AG09319 (cell line): ENCODE measurements around the gene RHNO1.

ENCODE experiments used
- DNase-seq: peaks from one replicate; pipeline ENCODE4 v3.0.0-alpha.2; 2010; ENCODE audit warnings: low read depth; ENCODE audit errors: extremely low read depth
- CTCF ChIP-seq: IDR thresholded peaks from 2 replicates; pipeline ENCODE4 v1.5.1; 2011; ENCODE audit warnings: low read depth, mild to moderate bottlenecking, inconsistent platforms, low read length, moderate library complexity

The RHNO1 gene, protein sequence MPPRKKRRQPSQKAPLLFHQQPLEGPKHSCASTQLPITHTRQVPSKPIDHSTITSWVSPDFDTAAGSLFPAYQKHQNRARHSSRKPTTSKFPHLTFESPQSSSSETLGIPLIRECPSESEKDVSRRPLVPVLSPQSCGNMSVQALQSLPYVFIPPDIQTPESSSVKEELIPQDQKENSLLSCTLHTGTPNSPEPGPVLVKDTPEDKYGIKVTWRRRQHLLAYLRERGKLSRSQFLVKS

GRCh38 chr12:2877047-2877952 is at the start of gene RHNO1, which contains the start of gene FOXM1:
Gene RHNO1 (plus strand): TSS chr12:2877223. CDS start chr12:2885367, 8,144 bp downstream.
Gene FOXM1 (minus strand): TSS chr12:2877174. CDS start chr12:2874478, 2,696 bp downstream.
- DNase-seq: peak; percentile 79
- TF ChIP-seq CTCF: no peak; the same call in 1 of the 2 replicates

- DNase-seq: no peak
- TF ChIP-seq CTCF: no peak
Measured at GRCh38 chr12:2829275-2829674, 47.7 kb upstream of the RHNO1 start.

DNA sequence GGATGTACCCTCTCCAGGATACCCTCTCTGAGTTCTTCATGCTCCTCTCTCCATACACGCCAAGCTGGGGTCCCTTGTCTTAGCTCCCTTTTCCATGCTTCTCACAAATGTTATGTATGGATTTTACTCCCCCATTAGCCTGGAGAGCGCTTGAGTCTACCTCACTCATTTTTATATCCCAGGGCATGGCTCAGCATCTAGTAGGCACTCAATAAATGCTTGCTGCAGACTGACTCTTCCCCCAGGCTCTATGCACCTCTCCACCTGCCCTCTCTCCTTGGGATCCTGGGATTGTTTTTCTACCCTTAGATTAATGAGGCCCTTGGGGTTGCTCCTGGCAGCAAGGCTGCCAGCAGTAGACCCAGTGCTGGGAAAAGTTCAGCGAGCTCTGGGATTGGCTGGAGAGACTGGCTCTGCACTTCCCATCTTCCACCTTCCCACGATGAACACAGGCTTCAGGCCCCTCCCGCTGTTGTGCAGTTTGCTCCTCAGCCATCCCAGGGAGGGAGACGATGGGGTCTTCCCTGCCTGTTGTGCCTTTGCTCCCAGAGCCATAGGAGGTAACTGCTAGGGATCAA is 44.4 kb upstream of the RHNO1 start:
- no peak for DNase-seq
- TF ChIP-seq CTCF: no peak

DNA sequence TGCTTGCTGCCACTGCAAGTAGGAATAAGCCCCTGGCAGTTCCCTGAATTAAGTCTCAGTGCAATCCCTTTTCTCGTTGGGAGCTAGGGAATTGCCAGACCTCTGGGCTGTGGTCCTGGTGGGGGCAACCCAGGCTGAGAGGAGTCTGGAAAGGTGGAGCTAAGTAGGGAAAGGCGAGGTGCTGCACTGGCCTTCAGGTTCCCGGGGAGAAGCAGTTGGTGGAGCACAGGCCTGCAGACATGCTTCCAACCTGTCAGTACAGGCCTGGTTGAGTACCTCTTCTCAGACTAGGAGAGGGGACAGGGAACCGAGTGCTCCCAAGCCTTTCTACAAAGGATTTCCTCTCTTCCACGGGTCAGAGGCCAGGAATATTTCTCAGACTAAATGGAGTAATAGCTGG is 43.7 kb upstream of the RHNO1 start:
- no peak for TF ChIP-seq CTCF
- no peak for DNase-seq

DNA sequence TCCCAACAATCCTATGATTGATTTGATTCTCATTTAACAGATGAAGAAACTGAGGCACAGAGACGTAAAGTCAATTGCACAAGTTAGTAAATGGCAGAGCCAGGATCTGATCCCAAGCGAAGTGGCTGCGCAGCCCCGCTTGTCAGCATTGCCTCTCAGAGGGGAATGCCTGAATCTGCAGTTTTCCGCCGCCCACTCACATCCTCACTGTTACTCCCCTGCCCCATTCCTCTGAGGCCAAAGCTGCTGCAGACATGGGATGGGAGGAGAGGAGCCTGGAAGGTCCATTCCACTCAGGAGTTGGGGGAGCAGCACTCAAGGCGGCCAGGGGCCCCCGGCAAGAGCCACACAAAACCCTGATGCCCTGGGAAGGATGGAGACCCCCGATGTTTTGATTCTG is 43.2 kb upstream of the RHNO1 start:
- no peak for TF ChIP-seq CTCF
- no peak for DNase-seq

GRCh38 chr12:2834581-2835491 is 42.2 kb upstream of the RHNO1 start, which contains the start of gene NRIP2:
Gene NRIP2 (minus strand): TSS chr12:2835035. CDS start chr12:2834983, 52 bp downstream.
- DNase-seq: no peak
- TF ChIP-seq CTCF: no peak; the same call in none of the 2 replicates
